Aorta (tissue), 5 donors: ENCODE results near the gene CFH. TPM values are rescaled to one million over a fixed set of nuclear protein-coding genes. Genes with fewer than 3 reads are reported as not detected.
A peak's percentile ranks its signal among the peaks of the same experiment; 100 is the strongest.

ENCODE experiments used
- ATAC-seq: fragments of 200-7000 bp; cut with Tn5 transposase; one replicate; pipeline ENCODE4 v1.9.1; 2022; ENCODE audit warnings: moderate library complexity; ENCODE audit not compliant: low FRiP score
- DNase-seq, 2 donors: peaks; one replicate each; pipeline ENCODE4 v3.0.0-alpha.2; 2020
- H3K27ac ChIP-seq, 2 donors: one replicate each; pipeline ENCODE4 v1.5.1; 2013; ENCODE audit warnings: low read length in 2 of 2, mild to moderate bottlenecking in 2 of 2, moderate library complexity in 2 of 2, control low read depth in 1 of 2, inconsistent platforms in 1 of 2, low read depth in 1 of 2
- H3K27me3 ChIP-seq, 2 donors: one replicate each; pipeline ENCODE4 v1.6.1; 2013; ENCODE audit warnings: control low read depth in 1 of 2, low read length in 1 of 2, mild to moderate bottlenecking in 1 of 2, moderate library complexity in 1 of 2; ENCODE audit not compliant: insufficient read depth in 2 of 2, control insufficient read depth in 1 of 2
- H3K36me3 ChIP-seq, 2 donors: one replicate each; pipeline ENCODE4 v1.6.1; 2013; ENCODE audit warnings: control low read depth in 1 of 2, low read length in 1 of 2, mild to moderate bottlenecking in 1 of 2; ENCODE audit not compliant: insufficient read depth in 2 of 2, control insufficient read depth in 1 of 2
- H3K4me1 ChIP-seq, 2 donors: one replicate each; pipeline ENCODE4 v1.6.1; 2013; ENCODE audit warnings: low read length in 2 of 2, control low read depth in 1 of 2, mild to moderate bottlenecking in 1 of 2, moderate library complexity in 1 of 2; ENCODE audit not compliant: insufficient read depth in 2 of 2, control insufficient read depth in 1 of 2
- H3K4me3 ChIP-seq, 2 donors: one replicate each; pipeline ENCODE4 v1.5.1; 2013; ENCODE audit warnings: low read length in 2 of 2, control low read depth in 1 of 2, mild to moderate bottlenecking in 1 of 2
- H3K9me3 ChIP-seq: one replicate; pipeline ENCODE4 v1.6.1; 2013; ENCODE audit warnings: mild to moderate bottlenecking, low read length; ENCODE audit not compliant: control insufficient read depth
- WGBS, 2 donors: extraction: QIAGEN DNeasy Blood & Tissue Kit; methylation state at CpG; one replicate each; pipeline ENCODE4 v1.1.7; 2013; 5-methylcytosine and 5-hydroxymethylcytosine counted together
- intact Hi-C, 2 donors: fragments of 100-400 bp; cut with DNase I; formaldehyde crosslinking; loops; one replicate each; pipeline versions ENCODE4 v1.14.2 to v1.15.0; 2022
- polyA plus RNA-seq, 2 donors: library from polyadenylated mRNA; stranded (reverse); fragments of 200-250 nt; gene quantifications; one replicate each; pipeline ENCODE4 v1.2.3, GENCODE V29; 2013
- total RNA-seq, 2 donors: library from RNA; stranded (reverse); fragmentation: NEBNext Ultra II Directional; extraction: Animal tissue kit (Norgen Biotek cat#: 25700); gene quantifications; one replicate each; pipeline ENCODE4 v1.2.1, GENCODE V29; 2021
- donor health status: healthy with polysubstance abuse.
- donor health status: Bipolar disorder and iron deficiency.
- donor health status: DM: no; HTN: no; CAD: no.
- donor health status: DM: no; HTN: no; CAD: no.
- donor health status: DM: yes; HTN: yes; CAD: no.

CFH gene
- total and polyA plus RNA-seq, 4 donors, result 82.8 to 647 (median 291) TPM

- H3K4me1 ChIP-seq, result no peaks in the 10 kb centered on the region
- intact Hi-C loops, result no loop called here
- DNase-seq, result no peak
- no peak for ATAC-seq
- no peak overlapping the region for H3K4me3 ChIP-seq
- no peaks in the 10 kb centered on the region for H3K36me3 ChIP-seq
- H3K9me3 ChIP-seq, result peaks cover 2% of the 10 kb centered on the region
- 65 to 77% methylated on average over 3 of the region's 3 CpGs for WGBS, 2 donors
- H3K27me3 ChIP-seq, result no peaks in the 10 kb centered on the region
- no peak overlapping the region for H3K27ac ChIP-seq
These were observed 3.2 kb downstream of the CFH start for GRCh38 chr1:196655071-196655470.

- intact Hi-C loops, result no loop called here
- WGBS, 2 donors, result 67 to 78% methylated on average over 3 of the region's 3 CpGs
- Histone ChIP-seq H3K27ac (no peak overlapping the region), H3K4me3 (no peak overlapping the region), H3K4me1 (no peaks in the 10 kb centered on the region), H3K27me3 (no peaks in the 10 kb centered on the region), H3K9me3 (peaks cover 2% of the 10 kb centered on the region), H3K36me3 (no peaks in the 10 kb centered on the region)
- DNase-seq (no peak), ATAC-seq (no peak)
These were observed 3.7 kb downstream of the CFH start for GRCh38 chr1:196655494-196655893.

- Histone ChIP-seq H3K27ac (no peak overlapping the region), H3K4me3 (no peak overlapping the region), H3K27me3 (no peaks in the 10 kb centered on the region), H3K9me3 (peaks cover 2% of the 10 kb centered on the region), H3K4me1 (no peaks in the 10 kb centered on the region), H3K36me3 (no peaks in the 10 kb centered on the region)
- intact Hi-C loops, result no loop called here
- ATAC-seq (no peak), DNase-seq (no peak)
- 81 to 88% methylated on average over 1 of the region's 1 CpG for WGBS, 2 donors
These were observed 7.6 kb downstream of the CFH start for GRCh38 chr1:196659471-196659870.

DNA sequence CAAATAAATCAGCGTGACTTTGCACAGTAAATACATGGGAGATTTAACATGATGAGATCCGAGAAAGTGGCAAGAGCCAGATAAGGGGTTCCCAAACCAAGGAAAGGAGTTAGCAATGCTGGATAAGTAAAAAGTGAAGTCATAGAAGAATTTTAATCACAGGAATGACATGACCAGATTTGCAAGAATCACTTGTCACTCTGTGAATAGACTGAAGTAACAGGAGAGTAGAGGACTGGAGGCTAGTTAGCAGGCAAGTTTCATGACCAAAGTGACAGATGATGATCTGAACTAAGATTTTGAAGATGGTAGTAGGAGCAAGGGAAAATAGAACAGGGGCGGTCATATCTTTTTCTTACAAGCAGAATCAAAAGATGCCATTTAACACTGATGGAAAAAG is 8.4 kb downstream of the CFH start:
- DNase-seq (no peak), ATAC-seq (peak; percentile 47)
- 72 to 76% methylated on average over 3 of the region's 3 CpGs for WGBS, 2 donors

DNA sequence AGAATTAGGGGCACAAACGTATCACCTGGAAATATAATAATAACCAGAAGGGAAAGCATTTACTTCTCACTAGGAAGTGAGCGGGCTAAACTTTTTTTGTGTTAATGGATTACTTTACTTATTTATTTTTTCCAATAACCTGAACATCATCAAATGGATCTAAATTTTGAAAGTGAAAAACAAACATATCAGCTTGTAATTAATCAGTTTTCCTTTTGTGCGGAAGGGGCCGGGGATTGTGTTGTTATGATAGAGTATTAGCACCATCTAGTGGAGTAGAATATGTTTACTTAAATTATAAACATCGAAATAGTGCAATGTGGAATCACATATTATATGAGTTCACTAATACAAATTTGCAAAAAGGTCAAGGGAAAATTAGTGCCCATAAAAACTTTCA is 9.0 kb downstream of the CFH start:
- H3K36me3 ChIP-seq, result no peaks in the 10 kb centered on the region
- whole genome bisulfite sequencing, 2 donors, result 5 to 7% methylated on average over 5 of the region's 5 CpGs
- ATAC-seq (peak; percentile 81), DNase-seq (no peak)
- no peak overlapping the region for H3K4me3 ChIP-seq
- H3K27me3 ChIP-seq, result no peaks in the 10 kb centered on the region
- intact Hi-C loops, result loop anchor here (5.0 kb wide), 2 partner anchors 299 to 514 kb away; no protein-coding TSS in a partner anchor
- no peaks in the 10 kb centered on the region for H3K4me1 ChIP-seq
- H3K9me3 ChIP-seq, result peaks cover 2% of the 10 kb centered on the region
- no peak overlapping the region for H3K27ac ChIP-seq

More for the DNA sequence above, 8.4 kb downstream of the CFH start:
- no peaks in the 10 kb centered on the region for H3K4me1 ChIP-seq
- H3K27me3 ChIP-seq, result no peaks in the 10 kb centered on the region
- no peak overlapping the region for H3K27ac ChIP-seq
- no peaks in the 10 kb centered on the region for H3K36me3 ChIP-seq
- peaks cover 2% of the 10 kb centered on the region for H3K9me3 ChIP-seq
- intact Hi-C loops, result loop anchor here (5.0 kb wide), 2 partner anchors 298 to 513 kb away; no protein-coding TSS in a partner anchor
- H3K4me3 ChIP-seq, result no peak overlapping the region

GRCh38 chr1:196661345-196661744 is 9.5 kb downstream of the CFH start:
- no peaks in the 10 kb centered on the region for H3K36me3 ChIP-seq
- intact Hi-C loops, result loop anchor here (5.0 kb wide), 2 partner anchors 299 to 514 kb away; no protein-coding TSS in a partner anchor
- 0 to 1% methylated on average over 1 of the region's 1 CpG for WGBS, 2 donors
- no peak for DNase-seq
- no peaks in the 10 kb centered on the region for H3K4me1 ChIP-seq
- peaks cover 2% of the 10 kb centered on the region for H3K9me3 ChIP-seq
- no peak overlapping the region for H3K4me3 ChIP-seq
- H3K27me3 ChIP-seq, result no peaks in the 10 kb centered on the region
- no peak for ATAC-seq
- H3K27ac ChIP-seq, result no peak overlapping the region

DNA sequence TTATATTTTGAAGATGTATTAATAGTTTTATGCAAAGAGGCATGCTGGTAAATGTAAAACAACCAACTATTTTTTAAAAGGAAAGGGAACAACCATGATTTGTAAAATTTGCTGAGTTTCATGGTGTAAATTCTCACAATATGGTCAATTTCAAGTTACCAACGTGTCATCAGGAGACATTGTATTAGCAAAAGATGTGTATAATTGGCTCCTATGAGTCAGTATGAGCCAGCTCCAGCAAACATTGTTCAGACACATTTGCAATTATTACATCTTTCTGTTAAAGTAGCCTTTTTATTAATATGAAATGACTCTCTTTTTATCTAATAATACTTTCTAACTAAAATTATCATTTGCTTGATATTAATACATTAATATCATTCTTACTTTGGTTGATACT is 15.3 kb downstream of the CFH start:
- DNase-seq (no peak), ATAC-seq (no peak)
- H3K9me3 ChIP-seq, result no peaks in the 10 kb centered on the region
- no peak overlapping the region for H3K4me3 ChIP-seq
- no peaks in the 10 kb centered on the region for H3K36me3 ChIP-seq
- intact Hi-C loops, result no loop called here
- H3K27ac ChIP-seq, result no peak overlapping the region
- no peaks in the 10 kb centered on the region for H3K4me1 ChIP-seq
- no peaks in the 10 kb centered on the region for H3K27me3 ChIP-seq
- WGBS, 2 donors, result 88 to 92% methylated on average over 1 of the region's 1 CpG

DNA sequence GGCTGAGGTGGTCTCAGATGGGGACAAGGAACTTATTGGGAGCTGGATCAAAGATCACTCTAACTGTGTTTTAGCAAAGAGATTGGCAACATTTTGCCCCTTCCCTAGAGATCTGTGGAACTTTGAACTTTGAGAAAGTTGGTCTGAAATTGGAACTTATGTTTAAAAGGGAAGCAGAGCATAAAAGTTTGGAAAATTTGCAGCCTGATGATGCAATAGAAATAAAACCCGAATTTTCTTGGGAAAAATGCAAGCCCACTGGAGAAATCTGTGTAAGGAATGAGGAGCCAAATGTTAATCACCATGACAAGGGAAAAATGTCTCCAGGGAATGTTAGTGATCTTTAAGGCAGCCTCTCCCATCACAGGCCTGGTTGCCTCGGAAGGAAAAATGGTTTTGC is 17.2 kb downstream of the CFH start:
- Histone ChIP-seq H3K4me3 (no peak overlapping the region), H3K27ac (no peak overlapping the region), H3K4me1 (no peaks in the 10 kb centered on the region), H3K27me3 (no peaks in the 10 kb centered on the region), H3K9me3 (no peaks in the 10 kb centered on the region), H3K36me3 (no peaks in the 10 kb centered on the region)
- intact Hi-C loops, result no loop called here
- no peak for DNase-seq
- WGBS, 2 donors, result 77 to 85% methylated on average over 2 of the region's 2 CpGs
- ATAC-seq, result no peak

- Histone ChIP-seq H3K4me3 (no peak overlapping the region), H3K27me3 (no peaks in the 10 kb centered on the region), H3K9me3 (no peaks in the 10 kb centered on the region), H3K36me3 (no peaks in the 10 kb centered on the region), H3K27ac (no peak overlapping the region), H3K4me1 (no peaks in the 10 kb centered on the region)
- ATAC-seq (no peak), DNase-seq (no peak)
- intact Hi-C loops, result no loop called here
These were observed 17.9 kb downstream of the CFH start for GRCh38 chr1:196669693-196670092.
